LHCN-M2 (cell line): ENCODE results near the gene CX3CL1. TPM values are rescaled to one million over a fixed set of nuclear protein-coding genes. Genes with fewer than 3 reads are reported as not detected.
A peak's percentile ranks its signal among the peaks of the same experiment; 100 is the strongest.
"Not testable (repeated sequence)": the region's sequence is repeated elsewhere in the genome, so short reads cannot be mapped to it uniquely, and the experiment has no call there.

Experiments used
- DNase-seq: peaks from one replicate; pipeline ENCODE4 v3.0.0-alpha.2; 2012; ENCODE audit warnings: low read depth
- total RNA-seq: library from RNA; depleted of rRNA; stranded (reverse); fragments of >200 nt; gene quantifications from 2 replicates; pipeline ENCODE4 v1.2.3, GENCODE V29; 2014

Gene CX3CL1
- total RNA-seq, 1 experiment from 2014 or later: not detected

- DNase-seq: no peak
These were observed 14.8 kb upstream of the CX3CL1 start for GRCh38 chr16:57357330-57358085.

DNA sequence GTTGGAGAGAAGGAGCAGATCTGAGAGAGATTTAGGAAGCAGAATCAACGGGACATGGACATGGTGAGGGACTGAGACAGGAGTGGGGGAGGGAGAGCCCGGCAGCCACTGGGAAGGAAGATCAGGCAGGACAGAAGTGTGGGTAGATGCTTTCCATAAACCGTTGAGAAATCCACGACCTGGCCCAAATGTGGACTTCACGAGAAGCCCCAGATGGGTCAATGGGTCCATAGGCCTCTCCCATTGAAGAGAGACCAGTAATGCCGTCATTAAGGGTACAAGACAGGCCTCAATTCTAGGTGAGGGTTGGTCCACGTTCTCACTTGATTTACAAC is 14.2 kb upstream of the CX3CL1 start:
- no peak for DNase-seq

DNA sequence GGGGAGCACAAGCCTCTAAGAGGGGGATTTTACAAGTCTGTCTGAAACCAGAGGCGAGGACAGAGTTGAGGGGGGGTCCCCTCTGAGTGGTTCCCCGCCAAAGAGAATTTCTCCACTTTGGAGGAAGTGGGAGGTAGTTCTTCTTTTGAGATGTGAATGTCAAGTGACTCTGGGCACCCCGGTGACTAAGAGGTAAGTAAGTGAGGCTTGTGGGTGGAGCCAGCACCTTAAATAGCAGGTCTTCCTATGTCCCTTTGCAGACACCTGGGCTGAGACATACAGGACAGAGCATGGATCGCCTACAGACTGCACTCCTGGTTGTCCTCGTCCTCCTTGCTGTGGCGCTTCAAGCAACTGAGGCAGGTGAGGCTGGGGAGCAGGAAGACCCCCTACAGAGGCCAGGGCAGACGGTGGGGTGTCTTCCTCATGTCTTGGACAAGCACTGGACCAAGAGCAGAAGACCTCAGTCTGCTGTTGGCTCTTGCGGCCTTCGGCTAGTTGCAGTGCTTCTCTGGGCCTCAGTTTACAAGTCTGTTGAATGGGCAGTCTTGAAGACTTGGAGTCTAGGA is 13.7 kb upstream of the CX3CL1 start, which contains the start of gene CCL22:
TSS of gene CCL22 (plus strand) at position 257 of the 569 bp plus-strand sequence. CDS start at position 291, 34 bp downstream.
- no peak for DNase-seq

- no peak for DNase-seq
These were observed 11.9 kb upstream of the CX3CL1 start for GRCh38 chr16:57360321-57360935.

DNA sequence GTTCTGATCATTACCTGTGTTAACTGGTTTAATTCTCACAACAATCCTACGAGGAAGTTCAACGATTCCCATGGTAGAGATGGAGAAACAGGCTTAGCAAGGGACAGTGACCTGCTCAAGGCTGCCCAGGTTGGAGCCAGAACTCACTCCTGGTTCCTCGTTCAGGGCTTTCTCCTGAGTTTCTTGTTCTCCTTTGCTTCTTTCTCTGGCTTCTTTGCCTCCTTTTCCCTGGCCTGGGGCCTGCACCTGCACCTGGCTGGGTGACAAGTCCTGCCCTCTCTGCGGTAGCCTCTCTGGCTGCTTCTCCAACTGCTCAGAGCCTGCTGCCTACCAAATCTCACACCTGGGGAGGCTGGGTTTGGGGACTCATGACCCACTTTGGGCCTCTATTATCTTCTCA is 10.9 kb upstream of the CX3CL1 start:
- DNase-seq: no peak

DNA sequence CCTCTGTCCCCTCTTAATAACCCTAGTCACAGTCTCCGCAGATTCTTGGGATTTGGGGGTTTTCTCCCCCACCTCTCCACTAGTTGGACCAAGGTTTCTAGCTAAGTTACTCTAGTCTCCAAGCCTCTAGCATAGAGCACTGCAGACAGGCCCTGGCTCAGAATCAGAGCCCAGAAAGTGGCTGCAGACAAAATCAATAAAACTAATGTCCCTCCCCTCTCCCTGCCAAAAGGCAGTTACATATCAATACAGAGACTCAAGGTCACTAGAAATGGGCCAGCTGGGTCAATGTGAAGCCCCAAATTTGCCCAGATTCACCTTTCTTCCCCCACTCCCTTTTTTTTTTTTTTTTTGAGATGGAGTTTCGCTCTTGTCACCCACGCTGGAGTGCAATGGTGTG is 8.1 kb upstream of the CX3CL1 start:
- no peak for DNase-seq

- DNase-seq: no peak
These were observed 5.7 kb upstream of the CX3CL1 start for GRCh38 chr16:57366544-57367040.

DNA sequence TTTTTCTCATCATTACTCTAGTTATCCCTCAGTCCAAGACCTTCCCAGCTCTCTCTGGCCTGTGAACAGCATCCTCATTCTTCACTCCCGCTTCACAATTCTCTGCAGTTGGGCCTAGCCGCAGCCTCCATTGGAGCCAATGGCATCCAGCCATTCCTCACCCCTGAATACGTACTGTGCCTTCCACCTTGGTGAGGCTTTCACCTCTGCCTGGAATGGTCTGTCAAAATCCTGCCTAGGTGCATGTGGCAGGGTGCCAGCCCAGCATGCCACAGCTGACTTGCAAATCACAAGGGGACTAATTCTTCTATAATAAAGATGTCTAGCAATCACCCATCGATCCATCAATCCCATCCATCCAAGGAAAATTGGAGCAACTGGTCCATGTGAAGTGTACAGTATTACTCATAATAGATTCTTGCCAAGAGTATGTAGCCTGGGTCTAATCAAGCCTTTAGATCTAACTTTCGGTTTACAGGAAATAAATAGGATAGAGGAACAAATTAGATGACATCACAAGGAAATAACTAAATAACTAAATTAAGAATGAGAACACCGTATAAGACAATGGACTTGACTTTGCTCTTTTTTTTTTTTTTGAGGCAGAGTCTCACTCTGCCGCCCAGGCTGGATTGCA is 5.1 kb upstream of the CX3CL1 start:
- DNase-seq: no peak

GRCh38 chr16:57371494-57372371 is 557 bp upstream of the CX3CL1 start:
- no peak for DNase-seq

DNA sequence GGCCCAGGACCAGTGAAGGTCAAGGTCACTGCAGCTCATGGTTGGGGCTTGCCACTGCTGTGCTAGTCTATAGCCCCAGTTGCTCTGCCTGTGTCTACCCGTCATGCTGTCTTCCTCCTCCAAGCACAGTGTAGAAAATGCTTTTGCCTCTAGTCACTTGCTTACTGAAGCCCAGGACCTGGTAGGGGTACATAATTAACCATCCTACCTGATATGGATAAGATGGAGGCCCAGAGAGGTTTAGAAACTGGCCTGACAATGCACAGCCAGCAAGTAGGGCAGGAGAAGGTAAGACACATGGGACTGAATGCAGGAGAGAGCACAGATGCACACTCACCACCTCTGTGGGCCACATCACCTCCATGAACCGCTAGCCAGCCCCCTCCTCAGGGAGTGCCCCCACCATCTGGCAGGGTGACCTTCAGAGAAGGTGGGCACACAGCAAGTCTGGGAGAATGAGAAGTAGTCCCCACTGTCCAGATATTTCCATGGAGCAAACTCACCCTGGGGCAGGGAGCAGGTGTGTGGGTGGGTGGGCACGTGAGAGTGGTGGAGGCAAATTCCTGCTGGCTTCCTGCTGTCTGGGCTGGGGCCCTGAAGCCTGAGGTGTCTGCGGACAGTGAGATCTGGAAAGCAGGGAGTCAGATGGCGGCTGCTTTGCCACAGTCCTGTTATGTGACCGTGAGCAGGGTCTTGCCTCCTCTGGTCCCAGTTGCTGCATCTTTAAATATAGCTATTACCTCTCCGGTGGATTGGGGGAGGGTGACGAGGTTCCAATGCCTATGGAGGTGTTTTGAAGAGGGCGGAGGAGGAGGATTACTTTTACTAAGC is 1.0 kb downstream of the CX3CL1 start:
- no peak for DNase-seq

GRCh38 chr16:57374067-57374534 is 1.8 kb downstream of the CX3CL1 start:
- no peak for DNase-seq

GRCh38 chr16:57374925-57375465 is 2.7 kb downstream of the CX3CL1 start:
- DNase-seq: not testable (repeated sequence)

GRCh38 chr16:57376313-57376818 is 4.1 kb downstream of the CX3CL1 start:
- no peak for DNase-seq

GRCh38 chr16:57377080-57377841 is 5.0 kb downstream of the CX3CL1 start:
- DNase-seq: no peak

GRCh38 chr16:57379579-57379978 is 7.3 kb downstream of the CX3CL1 start:
- no peak for DNase-seq

GRCh38 chr16:57380671-57381462 is 8.6 kb downstream of the CX3CL1 start:
- DNase-seq: peak; percentile 9

DNA sequence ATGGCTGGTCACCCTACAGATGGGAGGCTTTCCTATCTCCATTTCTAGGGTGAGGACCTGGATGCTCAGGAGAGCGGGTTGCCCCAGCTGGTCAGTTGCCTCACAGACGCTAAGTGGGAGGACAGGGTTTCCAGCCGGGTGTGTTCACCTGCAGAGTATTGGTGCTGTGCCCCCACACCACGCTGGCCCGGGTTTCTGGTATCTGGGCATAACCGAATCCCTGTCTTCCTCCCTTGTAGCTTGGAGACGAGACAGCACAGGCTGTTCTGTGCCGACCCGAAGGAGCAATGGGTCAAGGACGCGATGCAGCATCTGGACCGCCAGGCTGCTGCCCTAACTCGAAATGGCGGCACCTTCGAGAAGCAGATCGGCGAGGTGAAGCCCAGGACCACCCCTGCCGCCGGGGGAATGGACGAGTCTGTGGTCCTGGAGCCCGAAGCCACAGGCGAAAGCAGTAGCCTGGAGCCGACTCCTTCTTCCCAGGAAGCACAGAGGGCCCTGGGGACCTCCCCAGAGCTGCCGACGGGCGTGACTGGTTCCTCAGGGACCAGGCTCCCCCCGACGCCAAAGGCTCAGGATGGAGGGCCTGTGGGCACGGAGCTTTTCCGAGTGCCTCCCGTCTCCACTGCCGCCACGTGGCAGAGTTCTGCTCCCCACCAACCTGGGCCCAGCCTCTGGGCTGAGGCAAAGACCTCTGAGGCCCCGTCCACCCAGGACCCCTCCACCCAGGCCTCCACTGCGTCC is 9.7 kb downstream of the CX3CL1 start:
- DNase-seq: no peak
